Stimulated activated CD4-positive, alpha-beta T cell treated with anti-CD3 and anti-CD28 coated beads, Interleukin-12 subunit alpha, Interleukin-12 subunit beta, amount 100 ng/mL, for 48 hours (primary cell): ENCODE measurements around the gene DLGAP1.
A peak's percentile ranks its signal among the peaks of the same experiment; 100 is the strongest.

ENCODE experiments used
- DNase-seq, 3 donors: peaks; one replicate each; pipeline ENCODE4 v3.0.0-alpha.2; 2020; ENCODE audit warnings: low read depth in 2 of 3, low spot score in 1 of 3

Gene DLGAP1

DNA sequence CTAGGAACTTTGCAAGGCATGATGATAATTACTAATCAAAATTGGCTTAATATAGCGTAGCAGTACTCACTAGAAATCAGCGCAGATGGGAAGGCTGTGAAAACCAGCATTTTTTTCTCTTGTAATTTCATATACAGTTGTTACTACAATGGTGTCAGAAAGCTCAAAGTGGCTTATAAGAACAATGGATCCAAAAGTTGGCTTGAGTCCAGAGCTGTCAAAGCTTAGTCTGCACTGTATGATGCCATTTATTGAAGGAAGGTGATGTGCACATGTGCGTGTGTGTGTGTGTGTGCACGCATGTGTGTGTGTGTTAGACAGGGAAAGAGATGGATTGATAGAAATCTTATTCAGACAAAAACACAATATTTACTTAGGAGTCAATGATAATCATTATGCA, 663.9 kb downstream of the DLGAP1 start:
- DNase-seq = no peak

DNA sequence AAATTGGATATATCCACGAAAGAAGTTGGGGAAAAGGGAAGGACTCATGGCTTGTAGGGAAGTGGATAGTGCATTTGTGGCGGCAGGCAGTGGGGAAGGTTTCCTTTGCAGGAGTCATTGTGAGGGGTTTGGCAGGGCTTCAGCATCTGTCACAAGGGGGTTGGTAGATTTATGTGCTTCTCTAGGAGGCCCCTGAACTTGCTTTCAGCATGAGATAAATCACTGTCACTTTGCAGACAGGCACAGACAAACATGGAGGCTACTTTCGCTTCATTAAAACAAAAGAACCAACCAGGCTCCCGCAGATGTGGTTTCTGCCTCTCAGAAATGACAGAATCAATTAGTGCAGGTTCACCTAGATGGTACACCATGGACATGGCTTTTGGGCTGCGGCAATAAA, 664.4 kb downstream of the DLGAP1 start:
- DNase-seq = no peak

DNA sequence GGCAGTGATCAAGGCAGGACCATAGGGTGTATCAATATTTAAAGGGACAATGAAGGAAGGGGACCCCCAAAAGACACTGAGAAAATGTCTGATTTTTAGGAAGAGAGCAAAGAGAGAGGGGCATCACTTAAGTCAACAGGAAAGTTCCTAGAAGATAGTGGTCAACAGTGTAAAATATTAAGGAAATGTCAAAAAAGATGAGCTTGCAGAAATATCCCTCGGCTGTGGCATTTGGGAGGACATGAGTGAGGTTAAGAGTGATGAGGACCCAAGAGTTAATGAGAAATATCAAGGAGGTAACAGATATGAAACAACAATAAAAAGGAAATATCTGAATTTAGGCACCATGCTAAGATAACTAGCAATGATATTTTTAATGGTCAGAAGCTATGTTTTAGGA, 665.6 kb downstream of the DLGAP1 start:
- no peak for DNase-seq

DNA sequence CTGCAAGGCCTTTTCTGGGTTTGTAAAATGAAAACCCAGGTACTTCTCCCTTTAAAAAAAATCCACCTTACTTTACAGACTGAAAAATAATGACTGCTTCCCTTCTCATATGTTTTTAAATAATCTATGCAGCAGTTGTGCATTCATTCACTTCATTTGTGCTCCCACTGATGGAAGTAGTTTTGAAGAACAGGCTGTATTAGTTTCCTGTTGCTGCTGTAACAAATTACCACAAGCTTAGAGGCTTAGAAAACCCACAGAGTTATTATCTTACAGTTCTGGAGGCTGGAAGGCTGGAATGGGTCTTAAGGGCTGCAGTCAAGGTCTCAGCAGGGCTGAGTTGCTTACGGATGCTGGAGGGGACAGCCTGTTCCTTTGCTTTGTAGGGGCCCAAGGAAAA, 670.2 kb downstream of the DLGAP1 start:
- no peak for DNase-seq

DNA sequence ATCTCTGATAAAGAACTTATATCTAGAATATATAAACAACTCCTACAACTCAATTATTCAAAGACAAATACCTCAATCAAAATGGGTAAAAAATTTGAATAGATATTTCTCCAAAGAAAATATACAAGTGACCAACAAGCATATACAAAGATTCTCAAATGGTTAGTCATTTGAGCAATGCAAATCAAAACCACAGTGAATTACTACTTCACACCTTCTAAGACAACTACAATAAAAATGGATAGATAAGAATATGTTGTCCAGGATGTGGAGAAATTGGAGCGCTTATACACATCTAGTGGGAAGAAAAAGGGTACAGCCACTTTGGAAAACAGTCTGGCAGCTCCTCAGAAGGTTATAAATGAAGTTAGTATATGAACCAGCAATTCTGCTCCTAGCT, 672.2 kb downstream of the DLGAP1 start:
- DNase-seq = no peak

DNA sequence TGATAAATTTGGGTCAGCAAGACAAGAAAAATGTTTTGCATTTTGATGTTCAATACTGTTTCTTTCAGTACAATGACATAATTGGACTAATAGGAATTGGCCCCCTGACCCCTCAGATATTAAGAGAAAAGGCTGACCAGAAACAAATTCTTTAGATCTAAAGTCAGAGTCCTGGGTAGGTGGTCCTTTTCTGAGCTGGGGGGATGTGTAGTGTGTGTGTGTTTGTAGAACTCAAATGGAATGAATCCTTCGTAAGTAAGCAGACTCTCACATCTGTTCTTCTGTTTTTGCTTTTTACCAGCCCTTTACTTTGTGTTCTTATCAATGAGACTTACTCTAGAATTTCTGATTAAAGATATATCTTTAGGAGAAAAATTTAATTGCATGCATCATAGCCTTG, 677.4 kb downstream of the DLGAP1 start:
- no peak for DNase-seq

DNA sequence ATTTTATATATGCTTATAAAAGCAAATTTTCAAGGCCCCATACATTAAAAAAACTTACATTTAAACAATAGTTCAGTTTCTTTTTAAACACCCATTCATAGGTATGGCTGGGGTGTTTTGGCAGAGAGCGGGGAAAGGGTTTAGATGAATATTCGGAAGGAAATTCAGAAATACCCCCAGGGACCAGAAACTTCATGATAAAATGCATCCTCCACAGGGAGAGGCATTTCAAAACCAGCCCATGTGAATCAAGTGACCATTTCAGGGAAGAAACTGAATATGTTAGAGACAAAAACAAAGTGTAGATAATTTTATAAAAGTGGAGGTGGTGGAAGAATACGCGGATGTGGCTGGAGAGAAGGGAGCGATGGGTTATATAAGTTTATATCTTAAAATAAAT, 678.0 kb downstream of the DLGAP1 start:
- no peak for DNase-seq

DNA sequence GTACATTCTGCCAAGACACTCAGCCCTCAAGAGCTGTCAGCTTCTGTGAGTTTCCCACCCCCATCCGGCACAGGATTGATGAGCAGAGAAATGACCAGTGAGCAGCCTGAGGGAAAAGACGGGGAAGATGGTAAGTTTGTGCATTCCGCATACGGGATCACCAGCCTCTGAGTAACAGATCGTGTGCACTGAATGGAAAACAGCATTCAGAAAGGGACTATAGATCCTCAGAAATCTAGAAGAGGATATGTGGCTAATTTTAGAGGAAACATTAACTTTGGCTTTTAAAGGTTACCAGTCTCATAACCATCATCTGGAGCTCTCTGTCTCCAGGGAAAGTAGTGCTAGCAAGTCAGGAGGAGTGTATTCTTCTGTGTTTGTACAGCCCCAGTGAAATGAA, 679.1 kb downstream of the DLGAP1 start:
- no peak for DNase-seq

DNA sequence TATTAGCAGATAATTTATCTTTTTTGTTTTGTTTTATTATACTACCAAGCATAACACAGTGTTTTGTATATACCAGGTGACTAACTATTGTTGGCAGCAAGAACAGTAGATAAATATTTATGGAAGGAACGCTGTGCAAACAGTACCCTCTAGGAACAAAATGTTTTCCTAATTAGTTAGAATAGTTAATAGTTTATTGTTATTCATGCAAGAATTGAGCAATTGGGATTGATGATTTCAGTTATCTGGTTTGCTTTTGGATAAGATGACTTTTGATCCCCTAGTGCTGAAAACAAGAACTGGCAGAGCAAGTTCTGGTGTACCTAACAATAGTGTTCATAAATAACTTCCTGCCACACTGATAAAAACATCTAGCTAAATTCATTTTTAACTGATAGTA, 681.8 kb downstream of the DLGAP1 start:
- no peak for DNase-seq

DNA sequence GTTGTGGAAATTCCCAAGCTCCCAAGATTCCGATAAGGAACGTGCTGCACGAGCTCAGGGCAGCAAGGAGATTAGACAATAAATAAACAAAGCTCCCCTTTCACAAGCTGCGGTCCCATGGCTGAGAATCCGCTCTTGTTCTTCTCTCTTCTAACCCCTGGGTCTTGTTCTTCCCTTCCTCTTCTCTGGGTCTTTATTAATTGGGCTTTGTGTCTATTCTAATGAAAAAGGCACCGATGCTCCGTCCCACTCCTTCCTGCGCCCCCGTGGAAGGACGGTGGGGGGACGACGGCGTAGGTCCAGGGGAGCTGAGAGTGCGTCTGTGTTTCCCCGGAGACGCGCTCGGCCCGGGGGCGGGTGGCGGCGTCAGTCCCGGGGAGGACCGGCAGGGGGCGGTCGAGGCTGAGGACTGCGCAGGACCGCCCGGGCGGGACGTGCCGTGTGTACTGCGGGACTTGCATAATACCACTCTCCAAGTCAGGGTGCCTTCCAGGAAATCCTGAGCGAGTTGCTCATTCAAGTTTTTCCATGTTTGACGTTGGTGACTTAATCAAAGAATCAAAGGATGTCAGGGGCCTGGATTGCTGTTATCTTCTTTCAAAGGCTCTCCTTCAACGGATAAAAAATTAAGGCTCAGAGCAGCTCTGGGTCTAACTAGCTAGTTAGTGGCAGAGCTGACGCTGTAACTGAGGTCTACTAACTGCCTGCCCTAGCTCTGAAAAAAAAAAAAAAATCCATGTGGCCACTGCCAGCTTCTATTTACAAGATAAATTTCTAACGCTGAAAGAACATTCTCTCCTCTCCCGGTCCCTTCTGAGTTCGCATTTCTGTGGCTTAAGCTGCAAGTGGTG, 683.8 kb downstream of the DLGAP1 start:
- DNase-seq = peak; percentile 68 to 84 (median 70)

DNA sequence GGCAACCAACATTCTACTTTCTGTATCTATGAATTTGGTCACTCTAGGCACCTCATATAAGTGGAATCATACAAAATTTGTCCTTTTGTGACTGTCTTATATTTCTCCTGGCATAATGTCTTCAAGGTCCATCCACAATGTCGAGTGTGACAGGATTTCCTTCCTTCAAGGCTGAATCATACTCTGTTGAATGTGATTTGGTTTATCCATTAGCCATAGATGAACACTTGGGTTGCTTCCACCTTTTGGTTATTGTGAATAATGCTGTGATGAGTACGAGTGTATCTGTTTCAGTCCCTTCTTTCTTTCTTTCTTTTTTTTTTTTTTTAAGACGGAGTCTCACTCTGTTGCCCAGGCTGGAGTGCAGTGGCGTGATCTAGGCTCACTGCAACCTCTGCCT, 693.8 kb downstream of the DLGAP1 start:
- DNase-seq = no peak

DNA sequence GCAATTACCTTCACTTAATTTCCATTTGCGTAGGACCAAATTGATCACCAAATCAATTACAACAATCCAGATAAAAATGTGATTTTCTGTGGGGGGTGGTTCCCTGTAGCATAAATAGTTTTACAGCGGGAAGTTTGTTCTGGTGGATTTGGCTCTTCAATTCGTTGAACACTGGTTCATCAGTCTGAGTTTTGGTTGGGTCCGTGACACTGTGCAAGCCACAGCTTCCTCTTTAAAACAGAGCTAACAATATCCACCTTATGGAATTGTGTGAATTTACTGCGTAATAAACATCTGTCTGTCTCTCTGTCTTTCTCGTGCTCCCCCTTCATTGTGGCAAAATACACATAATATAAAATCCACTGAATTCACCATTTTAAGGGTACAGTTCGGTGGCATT, 694.4 kb downstream of the DLGAP1 start:
- DNase-seq = no peak

DNA sequence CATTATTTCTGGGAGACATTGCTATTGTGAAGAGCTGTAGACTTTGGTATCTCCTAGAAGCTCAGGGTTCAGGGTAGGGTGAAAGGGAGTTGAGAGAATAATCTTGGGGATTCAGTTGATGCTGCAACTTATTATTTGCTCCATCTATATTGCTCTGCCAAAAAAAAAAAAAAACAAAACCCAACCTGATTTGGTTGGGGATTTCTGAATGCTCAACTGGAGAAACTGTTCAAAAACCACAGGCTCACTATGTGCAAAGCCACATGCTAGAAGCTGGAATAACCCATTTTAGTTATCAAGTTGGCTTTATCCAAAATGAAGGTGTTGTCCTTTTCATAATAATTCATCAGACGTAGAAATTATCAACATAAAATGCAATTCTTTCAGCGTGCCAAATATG, 696.0 kb downstream of the DLGAP1 start:
- no peak for DNase-seq

DNA sequence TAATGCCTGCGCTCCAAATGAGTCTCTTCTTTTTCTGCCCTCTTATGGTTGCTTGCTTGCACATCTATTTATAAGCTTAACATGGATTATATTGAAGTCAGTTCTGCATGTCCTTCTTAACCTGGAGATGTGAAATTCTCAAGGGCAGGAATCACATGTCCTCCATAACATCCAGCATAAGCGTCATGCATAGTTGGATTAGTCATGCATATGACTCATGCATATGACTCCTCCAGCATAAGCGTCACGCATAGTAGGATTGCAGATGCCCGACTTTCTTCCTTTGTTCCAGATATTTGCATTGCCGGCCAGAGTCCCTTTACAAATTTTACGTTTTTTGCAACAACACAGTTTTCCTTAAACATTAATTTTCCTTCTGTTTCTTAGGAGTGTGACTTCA, 696.6 kb downstream of the DLGAP1 start:
- no peak for DNase-seq

DNA sequence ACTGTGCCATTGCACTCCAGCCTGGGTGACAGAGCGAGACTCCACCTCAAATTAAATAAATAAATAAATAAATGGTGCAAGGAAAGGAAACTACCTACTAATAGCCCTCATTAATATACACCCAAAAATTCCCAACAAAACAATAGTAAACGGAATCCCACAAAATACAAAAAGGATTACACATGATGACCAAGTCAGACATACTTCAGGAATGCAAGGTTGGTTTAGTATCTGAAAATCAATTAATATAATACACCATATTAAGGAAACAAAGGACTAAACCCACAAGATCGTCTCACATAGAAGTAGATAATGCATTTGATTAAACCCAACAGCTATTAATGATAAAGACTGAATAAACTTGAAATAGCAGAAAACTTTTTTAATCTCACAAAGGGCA, 697.7 kb downstream of the DLGAP1 start:
- no peak for DNase-seq

DNA sequence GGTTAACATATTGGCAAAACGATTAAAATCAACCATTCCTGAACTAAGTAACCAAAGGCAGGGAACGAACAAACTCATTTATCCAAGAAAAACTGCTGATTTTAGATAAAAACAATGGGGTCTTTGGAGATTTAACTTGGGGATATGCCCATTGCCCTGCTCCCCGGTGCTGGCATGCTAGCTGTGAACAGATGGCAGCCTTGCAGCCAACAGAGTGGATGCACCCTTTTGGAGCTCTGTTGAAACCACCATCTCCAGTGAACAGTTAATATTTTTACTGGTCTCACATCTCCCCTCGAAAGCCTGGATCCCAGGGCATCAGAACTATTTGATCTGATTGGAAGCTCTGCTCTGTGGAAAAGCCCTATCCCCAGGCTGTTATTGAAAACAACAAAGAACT, 702.0 kb downstream of the DLGAP1 start:
- DNase-seq = no peak

DNA sequence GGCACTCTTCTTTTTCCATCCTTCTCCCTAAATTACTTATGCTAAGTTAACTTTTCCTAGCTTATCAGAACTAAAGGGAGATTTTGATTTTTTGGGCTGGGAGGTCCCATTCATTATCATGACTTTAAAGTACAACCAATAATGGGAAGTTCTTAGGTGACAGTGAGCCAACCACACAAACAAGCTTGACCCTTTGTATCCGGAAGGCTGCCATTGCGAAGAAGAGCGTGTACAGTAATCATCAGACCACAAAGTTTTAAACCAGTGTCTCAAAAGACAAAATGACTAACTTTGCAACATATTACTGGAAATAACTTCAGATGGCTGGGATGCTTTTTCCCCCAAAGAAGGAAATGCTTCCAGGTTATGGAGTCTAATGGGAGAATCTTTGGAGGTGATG, 707.0 kb downstream of the DLGAP1 start:
- DNase-seq = no peak

DNA sequence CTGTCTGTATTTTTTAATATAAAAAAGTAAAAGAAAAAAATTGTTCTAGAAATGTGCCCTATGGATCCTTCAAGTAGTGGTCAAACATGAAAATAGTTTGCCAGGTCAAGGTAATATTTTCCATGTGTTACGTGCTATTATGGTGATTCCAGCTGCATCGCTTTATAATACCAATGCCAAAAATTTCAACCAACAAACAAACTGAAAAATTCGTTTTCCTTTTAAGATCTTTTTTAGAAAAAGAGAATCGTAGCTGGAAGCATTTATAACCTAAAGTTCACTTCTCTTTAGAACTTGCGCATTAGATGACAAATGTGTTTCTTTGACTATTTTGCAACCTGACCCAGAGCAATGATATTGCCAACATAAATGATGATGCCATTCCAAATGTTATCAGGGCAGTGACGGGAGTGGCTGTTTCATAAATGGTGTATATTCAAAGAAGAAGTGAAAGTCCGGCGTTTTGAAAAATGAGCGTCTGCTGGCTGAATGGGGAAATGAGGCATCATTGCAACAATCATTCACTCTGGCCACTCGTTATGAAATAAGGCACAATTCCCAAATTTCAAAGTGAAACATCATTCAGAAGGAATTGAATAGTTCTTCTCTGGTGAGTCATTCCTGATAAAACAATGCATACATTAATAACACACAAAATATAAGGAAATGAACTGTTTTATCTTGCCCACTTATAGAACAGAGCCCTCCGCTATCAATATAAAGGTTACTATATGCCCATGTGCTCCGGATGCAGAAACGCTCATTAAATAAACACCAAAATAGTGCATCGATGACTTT, 707.7 kb downstream of the DLGAP1 start:
- no peak for DNase-seq

DNA sequence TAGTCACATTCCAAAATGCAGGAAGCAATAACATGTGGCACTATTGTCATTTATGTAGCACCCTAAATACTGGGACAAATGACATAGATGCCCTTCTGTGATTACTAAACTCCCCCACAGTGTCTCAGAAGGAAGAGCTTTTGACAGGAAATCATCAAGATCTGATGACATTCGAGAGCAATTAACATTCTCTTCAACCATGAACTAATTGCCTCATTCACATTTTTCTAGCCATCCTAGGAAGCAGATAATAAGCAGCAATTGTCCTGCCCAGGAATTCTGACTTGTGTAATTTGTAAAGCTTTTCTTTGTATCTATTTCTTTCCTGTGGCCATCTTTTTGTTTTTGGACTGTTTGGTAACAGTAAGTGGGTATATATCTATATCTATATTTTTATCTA, 712.6 kb downstream of the DLGAP1 start:
- no peak for DNase-seq

DNA sequence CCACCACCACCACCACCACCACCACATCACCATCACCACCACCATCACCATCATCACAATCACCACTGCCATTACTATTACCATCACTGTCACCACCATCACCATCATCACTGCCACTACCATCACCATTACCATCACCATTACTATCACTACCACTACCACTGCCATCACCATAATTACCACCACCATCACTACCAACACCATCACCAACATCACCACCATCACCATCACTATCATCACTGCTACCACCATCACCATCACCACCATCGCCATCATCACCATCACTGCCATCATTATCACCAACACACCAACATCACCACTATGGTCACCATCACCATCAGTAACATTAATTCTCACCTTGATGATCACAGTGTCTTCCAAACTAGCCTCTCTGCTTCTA, 713.8 kb downstream of the DLGAP1 start:
- DNase-seq = no peak

DNA sequence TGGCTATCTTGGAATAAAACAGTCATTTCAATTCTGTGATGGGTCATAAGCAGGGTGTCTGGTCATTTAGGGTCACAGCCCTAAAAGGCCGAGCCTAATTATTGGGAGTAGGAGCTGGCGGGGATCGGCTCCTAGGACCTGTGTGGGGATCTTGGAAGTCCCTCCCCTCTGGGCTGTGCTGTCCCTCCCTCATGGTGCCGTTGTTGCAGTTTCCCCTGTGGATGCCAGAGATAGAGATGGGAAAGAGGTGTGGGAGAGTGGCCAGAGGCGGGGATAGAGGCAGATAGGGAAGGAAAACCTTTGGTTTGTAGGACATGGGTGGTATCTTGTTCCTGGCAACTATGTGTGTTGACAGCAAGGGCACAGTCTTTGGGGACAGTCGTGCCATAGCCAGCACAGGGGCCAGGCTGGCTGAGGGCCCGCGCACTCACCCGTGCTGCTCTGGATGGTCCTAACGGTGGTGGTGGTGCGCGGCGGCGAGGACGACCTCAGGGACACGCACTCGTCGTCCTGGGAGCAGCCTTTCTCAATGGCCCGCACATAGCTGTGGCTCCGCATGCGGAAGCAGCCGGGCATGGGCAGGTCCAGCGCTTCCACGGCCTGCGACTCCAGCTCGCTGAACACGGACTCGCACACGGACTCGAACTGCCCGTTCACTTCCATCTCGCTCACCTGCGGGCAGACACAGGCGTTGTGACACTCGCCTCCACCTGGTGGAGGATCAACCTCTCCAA, 726.2 kb downstream of the DLGAP1 start:
- no peak for DNase-seq

DNA sequence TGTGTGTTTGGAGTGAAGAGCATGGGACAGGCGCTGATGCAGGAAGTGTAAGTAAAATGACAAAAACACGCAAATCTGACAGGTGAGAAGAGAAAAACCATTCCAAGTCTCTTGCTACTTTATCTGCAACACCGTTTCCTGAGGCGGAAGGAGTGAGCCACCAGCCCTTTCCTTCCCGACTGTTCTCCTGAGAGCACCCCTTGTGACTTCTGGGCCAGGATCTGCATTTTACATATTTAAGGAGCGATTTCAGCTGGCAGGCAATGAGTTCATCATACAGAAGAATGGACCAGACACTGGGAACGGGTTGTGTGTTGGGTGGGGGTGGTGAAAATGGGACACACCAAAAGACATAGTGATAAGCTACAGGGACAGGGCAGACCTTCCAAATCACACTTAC, 727.8 kb downstream of the DLGAP1 start:
- no peak for DNase-seq
